HepG2 (cell line): ENCODE results near the gene RERE. TPM values are rescaled to one million over a fixed set of nuclear protein-coding genes. Genes with fewer than 3 reads are reported as not detected.

Experiments
- ATAC-seq: fragments of 200-7000 bp; cut with Tn5 transposase; 3 replicates; pipeline ENCODE4 v1.9.1; 2020; ENCODE audit warnings: mild to moderate bottlenecking, moderate library complexity
- BruUV-seq: library from RNA; stranded (reverse); fragments of 400-500 nt; replicated peaks from 2 replicates; lab custom pipeline; 2021; lab: Mats Ljungman, UMichigan
- CTCF ChIA-PET: fragments of 300-600 bp; formaldehyde crosslinking; extraction: SDS; loops from one replicate; lab custom pipeline; 2021; ENCODE audit warnings: low total read pairs, inconsistent platforms, low intra/inter-chr PET ratio; lab: Yijun Ruan, JAX
- POLR2A ChIA-PET: fragments of 350-600 bp; sonication (Branson Sonifier 250); formaldehyde crosslinking; loops from one replicate; lab custom pipeline; 2020; ENCODE audit warnings: antibody characterized with exemption, inconsistent platforms; lab: Yijun Ruan, JAX
- DNase-seq: peaks from one replicate; pipeline ENCODE4 v3.0.0-alpha.2; 2015; ENCODE audit warnings: low spot score
- FAIRE-seq: peaks from 3 replicates; lab custom pipeline; 2011; peaks lifted over from hg19 to GRCh38; lab: Jason Lieb, UNC
- H2AFZ ChIP-seq: one replicate; pipeline ENCODE4 v1.6.1; 2011; ENCODE audit warnings: low read length, inconsistent platforms
- H3K27ac ChIP-seq: fragments of 300-600 bp; 3 replicates; pipeline ENCODE4 v1.8.0; 2011; ENCODE audit warnings: mixed run types, mild to moderate bottlenecking, mixed read lengths, low read length, inconsistent platforms; ENCODE audit not compliant: insufficient read depth; ENCODE audit errors: extremely low read length
- H3K27me3 ChIP-seq, 2 experiments: fragments of 200-600 bp in 1 of 2; 2 replicates in 1 of 2; 3 replicates in 1 of 2; pipeline versions ENCODE4 v1.6.0 to v1.8.0; 2011; ENCODE audit warnings: low read length in 2 of 2, mild to moderate bottlenecking in 2 of 2, moderate library complexity in 2 of 2, inconsistent platforms in 1 of 2; ENCODE audit not compliant: insufficient read depth in 2 of 2, control insufficient read depth in 1 of 2
- H3K36me3 ChIP-seq, 2 experiments: fragments of 200-600 bp in 1 of 2; replicated peaks in 1 of 2; 2 replicates in 1 of 2; 3 replicates in 1 of 2; pipeline versions ENCODE4 v1.5.1 to v1.8.0; 2011; ENCODE audit warnings: low read length in 2 of 2, inconsistent platforms in 1 of 2; ENCODE audit not compliant: insufficient read depth in 2 of 2, control insufficient read depth in 1 of 2
- H3K4me1 ChIP-seq: 2 replicates; pipeline ENCODE4 v1.5.1; 2012; ENCODE audit warnings: low read length, inconsistent platforms; ENCODE audit not compliant: insufficient read depth
- H3K4me2 ChIP-seq: 2 replicates; pipeline ENCODE4 v1.6.0; 2011; ENCODE audit warnings: low read depth, low read length, inconsistent platforms
- H3K4me3 ChIP-seq, 3 experiments: fragments of 200-600 bp in 1 of 3; sonication (generic), shearing (Covaris generic) in 1 of 3; replicated peaks in 1 of 3; 2 replicates each; pipeline ENCODE4 v1.5.1; 2011 to 2016; ENCODE audit warnings: low read length in 3 of 3, inconsistent platforms in 2 of 3, low read depth in 2 of 3, mild to moderate bottlenecking in 2 of 3, control low read depth in 1 of 3, mixed read lengths in 1 of 3; ENCODE audit not compliant: insufficient read depth in 1 of 3
- H3K79me2 ChIP-seq: one replicate; pipeline ENCODE4 v1.6.1; 2011; ENCODE audit warnings: low read length, inconsistent platforms; ENCODE audit not compliant: insufficient read depth
- H3K9ac ChIP-seq: 2 replicates; pipeline ENCODE4 v1.6.0; 2011; ENCODE audit warnings: mild to moderate bottlenecking, low read depth, low read length, inconsistent platforms; ENCODE audit not compliant: insufficient read depth
- H3K9me3 ChIP-seq: 2 replicates; pipeline ENCODE4 v1.5.1; 2012; ENCODE audit warnings: mild to moderate bottlenecking, low read length
- H4K20me1 ChIP-seq: 2 replicates; pipeline ENCODE4 v1.6.0; 2011; ENCODE audit warnings: inconsistent platforms, mild to moderate bottlenecking, low read length, moderate library complexity; ENCODE audit not compliant: insufficient read depth
- ELF4 ChIP-seq: sonication (generic); formaldehyde crosslinking; IDR thresholded peaks from 2 replicates; pipeline ENCODE4 v1.5.0; 2020; ENCODE audit warnings: missing genetic modification reagents, mild to moderate bottlenecking, moderate library complexity, borderline replicate concordance
- SUZ12 ChIP-seq: fragments of 150-350 bp; IDR thresholded peaks from 2 replicates; pipeline ENCODE4 v1.6.1; 2014; ENCODE audit warnings: low read depth, low read length
- TEAD2 ChIP-seq: sonication (generic); formaldehyde crosslinking; IDR thresholded peaks from 2 replicates; pipeline ENCODE4 v1.9.0; 2021; ENCODE audit warnings: missing genetic modification reagents
- ZBTB26 ChIP-seq: IDR thresholded peaks from 2 replicates; pipeline ENCODE4 v1.6.1; 2016; ENCODE audit warnings: missing compliant biosample characterization, missing genetic modification reagents, borderline replicate concordance
- ZNF30 ChIP-seq: sonication (generic); formaldehyde crosslinking; IDR thresholded peaks from 2 replicates; pipeline ENCODE4 v1.5.0; 2020; ENCODE audit warnings: mild to moderate bottlenecking, missing genetic modification reagents
- ZNF333 ChIP-seq: sonication (generic); formaldehyde crosslinking; IDR thresholded peaks from 2 replicates; pipeline ENCODE4 v1.4.0; 2020; ENCODE audit warnings: mild to moderate bottlenecking, missing genetic modification reagents, borderline replicate concordance
- ZNF337 ChIP-seq: sonication (generic); formaldehyde crosslinking; IDR thresholded peaks from 2 replicates; pipeline ENCODE4 v1.5.1; 2020; ENCODE audit warnings: missing genetic modification reagents, low read depth, mild to moderate bottlenecking, borderline replicate concordance
- ZNF670 ChIP-seq: sonication (generic); formaldehyde crosslinking; IDR thresholded peaks from 2 replicates; pipeline ENCODE4 v1.8.0; 2022; ENCODE audit warnings: mild to moderate bottlenecking, missing genetic modification reagents, borderline replicate concordance
- ZNF746 ChIP-seq: sonication (generic); formaldehyde crosslinking; IDR thresholded peaks from 2 replicates; pipeline ENCODE4 v1.8.0; 2022; ENCODE audit warnings: mild to moderate bottlenecking, missing genetic modification reagents
- WGBS: methylation state at CpG from one replicate; pipeline ENCODE4 v1.1.6; 2017; ENCODE audit warnings: low lambda C conversion rate; 5-methylcytosine and 5-hydroxymethylcytosine counted together
- in situ Hi-C: cut with HindIII; loops from 2 replicates; pipeline ENCODE4 v1.10.0; 2017; ENCODE audit warnings: low pct_unique_long_range_greater_than_20kb; ENCODE audit not compliant: extremely low pct_ligation_motif_present
- intact Hi-C: fragments of 100-400 bp; cut with micrococcal nuclease; formaldehyde crosslinking; loops from one replicate; pipeline ENCODE4 v1.10.0; 2022; ENCODE audit not compliant: unreplicated experiment
- polyA plus RNA-seq, 8 experiments: library from polyadenylated mRNA; depleted of rRNA in 3 of 8; stranded (reverse) in 7 of 8; unstranded in 1 of 8; fragments of >200 nt; fragmentation: Illumina TruSeq in 4 of 8; extraction: Trizol in 4 of 8; gene quantifications; 2 replicates each; pipeline versions ENCODE4 v1.2.1 to v1.2.3, GENCODE V29; 2011 to 2016; ENCODE audit warnings: low read depth in 4 of 8, missing spikeins in 1 of 8, mixed read lengths in 1 of 8; ENCODE audit not compliant: insufficient read depth in 1 of 8
- total RNA-seq, 5 experiments: library from RNA; depleted of rRNA; stranded (reverse); fragments of >200 nt; fragmentation: Illumina TruSeq; extraction: Trizol; gene quantifications; 2 replicates each; pipeline ENCODE4 v1.2.3, GENCODE V29; 2016; ENCODE audit warnings: low read depth in 1 of 5

RERE gene
- total and polyA plus RNA-seq, 2 of the 13 experiments (the other 11 are each of a cell fraction or from before 2014, with no cell fraction given) = 18.3 to 21.9 TPM

- ChIA-PET CTCF (no interaction called here), POLR2A (no interaction called here)
- ATAC-seq (no peak), FAIRE-seq (no peak), DNase-seq (no peak)
- Histone ChIP-seq H4K20me1 (peaks cover 34% of the 10 kb centered on the region), H2AFZ (no peak overlapping the region), H3K4me3 (no peak overlapping the region), H3K4me1 (no peaks in the 10 kb centered on the region), H3K4me2 (no peak overlapping the region), H3K9me3 (no peaks in the 10 kb centered on the region), H3K27me3 (no peaks in the 10 kb centered on the region), H3K79me2 (peaks cover 72% of the 10 kb centered on the region), H3K27ac (no peak overlapping the region), H3K36me3 (peaks cover 11 to 45% of the 10 kb centered on the region in 2 experiments), H3K9ac (no peak overlapping the region)
- BruUV-seq = no TSS peak
- 96% methylated on average over 7 of the region's 7 CpGs for WGBS
- intact Hi-C loops = no loop called here
- in situ Hi-C loops = no loop called here
- TF ChIP-seq ELF4 (CRISPR knock-in tag) (no peak), ZBTB26 (CRISPR knock-in tag) (no peak), ZNF746 (CRISPR knock-in tag) (no peak), ZNF30 (CRISPR knock-in tag) (no peak), ZNF670 (no peak), ZNF337 (CRISPR knock-in tag) (no peak), ZNF333 (CRISPR knock-in tag) (no peak), SUZ12 (no peak), TEAD2 (no peak)
Measured at GRCh38 chr1:8389958-8390535, 427.4 kb downstream of the RERE start.
